Karpas-422 (cell line): Measurements from ENCODE around the gene ALDH1B1. TPM values are rescaled to one million over a fixed set of nuclear protein-coding genes. Genes with fewer than 3 reads are reported as not detected.

Experiments
- DNase-seq: peaks from one replicate; pipeline ENCODE4 v3.0.0-alpha.2; 2015
- H2AFZ ChIP-seq: fragments of 200-600 bp; sonication (generic); 2 replicates; pipeline ENCODE4 v1.6.1; 2014; ENCODE audit warnings: antibody characterized with exemption, low read length, mixed read lengths
- H3K27ac ChIP-seq: fragments of 200-600 bp; sonication (generic); 2 replicates; pipeline ENCODE4 v1.5.1; 2014; ENCODE audit warnings: mild to moderate bottlenecking, low read length, moderate library complexity
- H3K27me3 ChIP-seq: fragments of 200-600 bp; sonication (generic); 2 replicates; pipeline ENCODE4 v1.6.1; 2014; ENCODE audit warnings: low read length, mixed read lengths
- H3K36me3 ChIP-seq: fragments of 200-600 bp; sonication (generic); 2 replicates; pipeline ENCODE4 v1.6.1; 2014; ENCODE audit warnings: low read length, mixed read lengths; ENCODE audit not compliant: insufficient read depth
- H3K4me1 ChIP-seq: fragments of 200-600 bp; sonication (generic); 2 replicates; pipeline ENCODE4 v1.6.1; 2014; ENCODE audit warnings: mild to moderate bottlenecking, low read length, mixed read lengths
- H3K4me2 ChIP-seq: fragments of 200-600 bp; sonication (generic); 2 replicates; pipeline ENCODE4 v1.6.1; 2014; ENCODE audit warnings: low read length, low read depth, mild to moderate bottlenecking; ENCODE audit not compliant: poor library complexity, severe bottlenecking
- H3K4me3 ChIP-seq: fragments of 200-600 bp; sonication (generic); 2 replicates; pipeline ENCODE4 v1.5.1; 2014; ENCODE audit warnings: mild to moderate bottlenecking, antibody characterized with exemption, low read length, mixed read lengths
- H3K79me2 ChIP-seq: fragments of 200-600 bp; sonication (generic); 2 replicates; pipeline ENCODE4 v1.6.1; 2014; ENCODE audit warnings: mild to moderate bottlenecking, low read length, mixed read lengths
- H3K9ac ChIP-seq: fragments of 200-600 bp; sonication (generic); 2 replicates; pipeline ENCODE4 v1.6.0; 2014; ENCODE audit warnings: low read length
- H3K9me2 ChIP-seq: fragments of 200-600 bp; sonication (generic), shearing (Covaris generic); replicated peaks from 2 replicates; pipeline ENCODE4 v1.6.0; 2014; ENCODE audit warnings: mild to moderate bottlenecking, low read length, moderate library complexity; ENCODE audit not compliant: insufficient read depth
- H3K9me3 ChIP-seq: fragments of 300-700, 200-600 bp; sonication (generic); 2 replicates; pipeline ENCODE4 v1.6.1; 2014; ENCODE audit warnings: low read length, mixed read lengths
- H4K20me1 ChIP-seq: fragments of 200-600 bp; sonication (generic); 2 replicates; pipeline ENCODE4 v1.6.1; 2014; ENCODE audit warnings: mild to moderate bottlenecking, antibody characterized with exemption, low read length, low read depth; ENCODE audit not compliant: insufficient read depth
- total RNA-seq: library from RNA; depleted of rRNA; stranded (reverse); fragments of >200 nt; shearing (Covaris generic); gene quantifications from 2 replicates; pipeline ENCODE4 v1.2.3, GENCODE V29; 2014; ENCODE audit warnings: low replicate concordance

The ALDH1B1 gene
- total RNA-seq, 1 experiment from 2014 or later: 10.3 TPM

GRCh38 chr9:38358390-38359296 is 33.9 kb upstream of the ALDH1B1 start:
- no peak for DNase-seq
- H3K4me1 ChIP-seq: no peaks in the 10 kb centered on the region
- H3K9me3 ChIP-seq: no peaks in the 10 kb centered on the region

DNA sequence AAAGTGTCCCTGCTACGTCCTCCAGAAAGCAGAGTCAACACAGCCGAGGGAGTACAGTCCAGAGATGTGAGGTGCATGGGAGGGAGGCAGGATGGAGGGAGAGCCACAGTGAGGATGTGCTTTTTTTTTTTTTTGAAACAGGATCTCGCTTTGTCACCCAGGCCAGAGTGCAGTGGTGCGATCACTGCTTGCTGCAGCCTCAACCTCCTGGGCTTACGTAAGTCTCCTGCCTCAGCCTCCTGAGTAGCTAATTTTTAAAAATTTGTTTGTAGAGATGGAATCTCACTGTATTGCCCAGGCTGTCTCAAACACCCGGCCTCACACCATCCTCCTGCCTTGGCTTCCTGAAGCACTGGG is 33.2 kb upstream of the ALDH1B1 start:
- Histone ChIP-seq H4K20me1 (no peaks in the 10 kb centered on the region), H3K4me3 (no peak overlapping the region), H3K9me3 (no peaks in the 10 kb centered on the region), H3K36me3 (no peaks in the 10 kb centered on the region), H3K4me2 (no peak overlapping the region), H3K4me1 (no peaks in the 10 kb centered on the region), H3K27ac (no peak overlapping the region), H3K27me3 (no peaks in the 10 kb centered on the region), H3K79me2 (no peaks in the 10 kb centered on the region), H3K9ac (no peak overlapping the region), H2AFZ (no peak overlapping the region), H3K9me2 (no peaks in the 10 kb centered on the region)
- DNase-seq: no peak

More at GRCh38 chr9:38358390-38359296, 33.9 kb upstream of the ALDH1B1 start:
- no peaks in the 10 kb centered on the region for H3K27me3 ChIP-seq
- no peak overlapping the region for H3K27ac ChIP-seq
- no peaks in the 10 kb centered on the region for H3K9me2 ChIP-seq
- no peak overlapping the region for H2AFZ ChIP-seq
- H4K20me1 ChIP-seq: no peaks in the 10 kb centered on the region
- H3K4me2 ChIP-seq: no peak overlapping the region
- H3K36me3 ChIP-seq: no peaks in the 10 kb centered on the region
- no peak overlapping the region for H3K4me3 ChIP-seq
- no peak overlapping the region for H3K9ac ChIP-seq
- H3K79me2 ChIP-seq: no peaks in the 10 kb centered on the region

DNA sequence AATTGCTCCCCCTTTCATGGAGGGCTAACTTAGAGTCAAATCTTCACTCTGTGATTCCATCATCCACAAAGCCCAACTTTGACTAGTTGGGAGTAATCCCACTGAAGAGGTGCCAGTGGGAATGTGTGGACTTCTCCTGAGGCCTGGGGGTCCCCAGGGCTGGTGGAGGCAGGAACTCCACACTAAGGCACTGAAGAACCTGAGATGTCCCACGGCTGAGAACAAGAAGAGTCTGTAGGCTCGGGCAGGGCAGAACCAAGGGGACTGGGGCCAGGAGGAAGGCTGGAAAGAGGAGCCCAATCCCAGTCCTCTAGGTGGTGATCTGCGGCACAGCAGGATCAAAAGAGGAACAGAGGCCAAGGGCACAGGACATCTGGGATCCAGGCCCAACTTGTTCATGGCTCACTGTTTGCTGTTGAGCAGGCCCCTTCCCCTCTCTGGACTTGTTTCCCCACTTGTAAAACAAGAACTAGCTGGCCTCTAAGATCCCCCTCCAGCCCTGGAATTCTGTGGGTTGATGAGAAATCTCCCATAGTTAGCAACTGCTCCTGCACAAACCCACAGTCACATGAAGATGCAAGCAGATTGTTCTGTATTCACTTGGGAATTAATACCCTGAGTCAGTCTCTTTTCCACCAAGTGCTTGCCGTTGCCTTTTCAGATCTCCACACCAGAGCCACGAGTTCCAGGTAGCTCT is 32.7 kb upstream of the ALDH1B1 start:
- Histone ChIP-seq H3K27ac (no peak overlapping the region), H4K20me1 (no peaks in the 10 kb centered on the region), H3K4me1 (no peaks in the 10 kb centered on the region), H3K9me2 (no peaks in the 10 kb centered on the region), H3K9me3 (no peaks in the 10 kb centered on the region), H3K4me2 (no peak overlapping the region), H3K36me3 (no peaks in the 10 kb centered on the region), H3K79me2 (no peaks in the 10 kb centered on the region), H3K4me3 (no peak overlapping the region), H3K27me3 (no peaks in the 10 kb centered on the region), H3K9ac (no peak overlapping the region), H2AFZ (no peak overlapping the region)
- DNase-seq: no peak

- Histone ChIP-seq H3K4me1 (no peaks in the 10 kb centered on the region; the same call in 1 of the 2 replicates), H3K9me2 (no peaks in the 10 kb centered on the region), H3K27me3 (no peaks in the 10 kb centered on the region), H3K36me3 (no peaks in the 10 kb centered on the region), H3K9me3 (no peaks in the 10 kb centered on the region), H4K20me1 (no peaks in the 10 kb centered on the region), H2AFZ (no peak overlapping the region), H3K79me2 (no peaks in the 10 kb centered on the region), H3K4me3 (no peak overlapping the region), H3K27ac (no peak overlapping the region), H3K9ac (no peak overlapping the region), H3K4me2 (no peak overlapping the region)
- no peak for DNase-seq
Observed at GRCh38 chr9:38360839-38361472, 31.5 kb upstream of the ALDH1B1 start.

- no peak overlapping the region for H3K4me2 ChIP-seq
- H3K27ac ChIP-seq: no peak overlapping the region
- no peak overlapping the region for H3K4me3 ChIP-seq
- no peak overlapping the region for H3K9ac ChIP-seq
- no peaks in the 10 kb centered on the region for H3K79me2 ChIP-seq
- no peak overlapping the region for H2AFZ ChIP-seq
- H3K9me3 ChIP-seq: no peaks in the 10 kb centered on the region
- no peaks in the 10 kb centered on the region for H3K36me3 ChIP-seq
- H3K4me1 ChIP-seq: no peaks in the 10 kb centered on the region; the same call in 1 of the 2 replicates
- no peaks in the 10 kb centered on the region for H3K27me3 ChIP-seq
- DNase-seq: no peak
- no peaks in the 10 kb centered on the region for H4K20me1 ChIP-seq
- H3K9me2 ChIP-seq: no peaks in the 10 kb centered on the region
Observed at GRCh38 chr9:38361473-38361850, 31.0 kb upstream of the ALDH1B1 start.

DNA sequence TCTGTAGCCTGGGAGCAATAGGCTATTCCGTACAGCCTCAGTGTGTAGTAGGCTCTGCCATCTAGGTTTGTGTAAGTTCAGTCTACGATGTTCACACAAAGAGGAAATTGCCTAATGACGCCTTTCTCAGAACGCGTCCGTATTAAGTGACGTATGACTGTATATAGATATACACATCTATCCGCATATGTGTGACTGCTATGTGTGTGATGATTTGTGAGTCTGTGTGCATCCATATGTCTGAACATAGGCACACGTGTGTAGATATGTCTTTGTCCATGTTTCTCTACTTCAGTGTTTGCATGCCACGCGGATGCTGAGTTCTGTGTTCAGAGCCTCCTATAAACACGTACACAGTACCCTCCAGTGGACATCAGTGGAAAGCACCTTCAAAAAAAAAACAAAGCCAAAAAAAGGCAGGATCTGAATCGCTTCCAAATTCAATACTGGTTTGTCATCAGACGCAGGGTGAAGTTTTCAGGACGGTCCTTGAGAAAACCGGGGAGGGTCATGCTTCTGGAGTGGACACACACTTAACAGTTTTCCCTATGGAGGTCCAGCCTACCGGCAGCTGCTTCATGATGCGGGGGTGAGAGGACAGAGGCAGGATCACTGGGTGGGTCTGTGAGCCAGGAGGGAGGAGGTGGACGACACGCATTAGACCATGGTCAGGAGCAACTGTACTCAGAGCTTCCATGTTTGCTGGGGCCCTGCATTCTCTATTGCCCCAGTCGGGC is 29.5 kb upstream of the ALDH1B1 start:
- H3K4me3 ChIP-seq: no peak overlapping the region
- H2AFZ ChIP-seq: no peak overlapping the region
- H3K4me2 ChIP-seq: no peak overlapping the region
- no peaks in the 10 kb centered on the region; the same call in 1 of the 2 replicates for H3K4me1 ChIP-seq
- H3K9ac ChIP-seq: no peak overlapping the region
- peak; percentile 76 for DNase-seq
- no peaks in the 10 kb centered on the region for H3K79me2 ChIP-seq
- no peaks in the 10 kb centered on the region for H3K9me2 ChIP-seq
- no peaks in the 10 kb centered on the region for H4K20me1 ChIP-seq
- H3K9me3 ChIP-seq: no peaks in the 10 kb centered on the region
- no peak overlapping the region for H3K27ac ChIP-seq
- H3K27me3 ChIP-seq: no peaks in the 10 kb centered on the region
- H3K36me3 ChIP-seq: no peaks in the 10 kb centered on the region

DNA sequence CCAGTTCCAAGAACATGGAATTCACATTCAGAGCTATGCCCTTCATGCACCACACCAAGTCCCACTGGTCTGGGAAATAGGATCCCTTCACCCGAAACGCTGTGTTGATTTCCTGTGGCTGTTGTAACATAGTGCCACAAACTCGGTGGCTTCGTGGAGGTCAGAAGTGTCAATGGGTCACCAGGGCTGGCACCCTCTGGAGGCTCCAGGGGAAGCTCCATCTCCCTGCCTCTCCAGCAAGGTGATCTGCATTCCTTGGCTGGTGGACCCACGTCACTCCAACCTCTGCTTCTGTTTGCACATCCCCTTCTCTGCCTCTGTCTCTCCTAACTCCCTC is 28.9 kb upstream of the ALDH1B1 start:
- Histone ChIP-seq H3K4me2 (no peak overlapping the region), H4K20me1 (no peaks in the 10 kb centered on the region), H3K27ac (no peak overlapping the region), H3K9me2 (no peaks in the 10 kb centered on the region), H3K36me3 (no peaks in the 10 kb centered on the region), H3K4me1 (no peaks in the 10 kb centered on the region; the same call in 1 of the 2 replicates), H3K79me2 (no peaks in the 10 kb centered on the region), H3K4me3 (no peak overlapping the region), H3K9ac (no peak overlapping the region), H2AFZ (no peak overlapping the region), H3K9me3 (no peaks in the 10 kb centered on the region), H3K27me3 (0 out of 2 replicates have a peak, but pooled peaks cover under 1% of the 10 kb centered on the region)
- no peak for DNase-seq
